B cell (primary cell): ENCODE measurements around the gene NCAPH2. TPM values are rescaled to one million over a fixed set of nuclear protein-coding genes. Genes with fewer than 3 reads are reported as not detected.

Experiments
- ATAC-seq: fragments of 200-7000 bp; cut with Tn5 transposase; one replicate; pipeline ENCODE4 v1.10.0; 2021; ENCODE audit warnings: low read depth, mild to moderate bottlenecking, moderate number of reproducible peaks, moderate library complexity
- CTCF ChIA-PET: fragments of 350-600 bp; sonication (Branson Sonifier 250); formaldehyde crosslinking; loops from one replicate; lab custom pipeline; 2021; ENCODE audit warnings: antibody characterized with exemption, inconsistent platforms; lab: Charles Lee
- POLR2A ChIA-PET: fragments of 350-600 bp; sonication (Branson Sonifier 250); formaldehyde crosslinking; loops from one replicate; lab custom pipeline; 2021; ENCODE audit warnings: antibody characterized with exemption; lab: Charles Lee
- DNase-seq: peaks from one replicate; pipeline ENCODE4 v3.0.0; 2013
- H2AFZ ChIP-seq: 2 replicates; pipeline ENCODE4 v1.6.1; 2012; ENCODE audit warnings: mild to moderate bottlenecking, low read depth, low read length; ENCODE audit not compliant: insufficient read depth, poor library complexity, severe bottlenecking
- H3K27ac ChIP-seq, 2 donors: 1 replicate in 1 of 2; 2 replicates in 1 of 2; pipeline ENCODE4 v1.5.1; 2012 to 2013; ENCODE audit warnings: low read length in 2 of 2, mild to moderate bottlenecking in 2 of 2, moderate library complexity in 1 of 2
- H3K27me3 ChIP-seq, 4 experiments: fragments of 200-600 bp in 1 of 4; sonication (generic) in 1 of 4; replicated peaks in 1 of 4; 1 replicate in 2 of 4; 2 replicates in 2 of 4; pipeline versions ENCODE4 v1.6.1 to v1.7.0; 2013 to 2016; ENCODE audit warnings: low read length in 3 of 4, mild to moderate bottlenecking in 2 of 4, mixed read lengths in 1 of 4, moderate library complexity in 1 of 4; ENCODE audit not compliant: insufficient read depth in 4 of 4, control insufficient read depth in 3 of 4; ENCODE audit errors: control extremely low read depth in 1 of 4
- H3K36me3 ChIP-seq, 2 experiments: replicated peaks in 1 of 2; 1 replicate in 1 of 2; 2 replicates in 1 of 2; pipeline versions ENCODE4 v1.6.1 to v1.7.1; 2013; ENCODE audit warnings: low read length in 1 of 2; ENCODE audit not compliant: insufficient read depth in 2 of 2, control insufficient read depth in 1 of 2; ENCODE audit errors: control extremely low read depth in 1 of 2, extremely low read depth in 1 of 2
- H3K4me1 ChIP-seq, 2 donors: fragments of 200-600 bp in 1 of 2; sonication (generic) in 1 of 2; 1 replicate in 1 of 2; 2 replicates in 1 of 2; pipeline versions ENCODE4 v1.5.1 to v1.6.1; 2013 to 2017; ENCODE audit warnings: low read length in 2 of 2; ENCODE audit not compliant: control insufficient read depth in 2 of 2, insufficient read depth in 2 of 2
- H3K4me2 ChIP-seq: replicated peaks from 2 replicates; pipeline ENCODE3; 2012; ENCODE audit warnings: mild to moderate bottlenecking, low read depth, low read length; ENCODE audit not compliant: poor library complexity, severe bottlenecking
- H3K4me3 ChIP-seq, 5 experiments: fragments of 200-600 bp in 1 of 5; sonication (generic) in 1 of 5; 1 replicate in 3 of 5; 2 replicates in 2 of 5; pipeline versions ENCODE4 v1.5.1 to v1.7.0; 2011 to 2016; ENCODE audit warnings: low read length in 4 of 5, mild to moderate bottlenecking in 4 of 5, low read depth in 2 of 5, control low read depth in 1 of 5, moderate library complexity in 1 of 5; ENCODE audit not compliant: insufficient read depth in 1 of 5; ENCODE audit errors: control extremely low read depth in 1 of 5, extremely low read depth in 1 of 5
- H3K79me2 ChIP-seq: fragments of 200-600 bp; sonication (generic); one replicate; pipeline ENCODE4 v1.6.0; 2016; ENCODE audit warnings: low read length; ENCODE audit not compliant: control insufficient read depth, insufficient read depth
- H3K9ac ChIP-seq: fragments of 200-600 bp; sonication (generic); 2 replicates; pipeline ENCODE4 v1.6.1; 2017; ENCODE audit warnings: mild to moderate bottlenecking, low read length, moderate library complexity
- H3K9me3 ChIP-seq, 3 donors: one replicate each; pipeline versions ENCODE4 v1.6.1 to v1.7.1; 2013; ENCODE audit warnings: low read length in 2 of 3; ENCODE audit not compliant: control insufficient read depth in 2 of 3, insufficient read depth in 1 of 3; ENCODE audit errors: control extremely low read depth in 1 of 3
- H4K20me1 ChIP-seq: 2 replicates; pipeline ENCODE4 v1.6.0; 2012; ENCODE audit warnings: mild to moderate bottlenecking, low read length; ENCODE audit not compliant: insufficient read depth, control insufficient read depth, poor library complexity, severe bottlenecking
- H3K27ac Mint-ChIP-seq: one replicate; pipeline ENCODE4 v1.8.0; 2021; ENCODE audit warnings: mixed read lengths
- H3K27me3 Mint-ChIP-seq: one replicate; pipeline ENCODE4 v1.8.0; 2021; ENCODE audit warnings: mixed read lengths
- H3K4me1 Mint-ChIP-seq: one replicate; pipeline ENCODE4 v1.8.0; 2021; ENCODE audit warnings: mixed read lengths
- H3K4me3 Mint-ChIP-seq: one replicate; pipeline ENCODE4 v1.8.0; 2021; ENCODE audit warnings: mixed read lengths
- H3K9me3 Mint-ChIP-seq: one replicate; pipeline ENCODE4 v1.8.0; 2022; ENCODE audit warnings: mixed read lengths; ENCODE audit not compliant: insufficient read depth
- EZH2 ChIP-seq: IDR thresholded peaks from 2 replicates; pipeline ENCODE4 v1.6.1; 2012; ENCODE audit warnings: borderline replicate concordance, low read depth, mild to moderate bottlenecking, moderate library complexity, low read length; ENCODE audit not compliant: insufficient read depth, poor library complexity, severe bottlenecking
- WGBS: methylation state at CpG from one replicate; pipeline ENCODE4 v1.1.5; 2013; ENCODE audit warnings: missing lambda C conversion rate; ENCODE audit not compliant: insufficient coverage; 5-methylcytosine and 5-hydroxymethylcytosine counted together
- intact Hi-C: fragments of 100-400 bp; cut with micrococcal nuclease; formaldehyde crosslinking; loops from one replicate; pipeline ENCODE4 v1.10.0; 2022
- polyA plus RNA-seq: library from polyadenylated mRNA; depleted of rRNA; stranded (reverse); fragments of >200 nt; gene quantifications from 2 replicates; pipeline ENCODE4 v1.2.3, GENCODE V29; 2012
- total RNA-seq, 2 donors: library from RNA; stranded (reverse); fragments of 120-200 nt in 1 of 2; gene quantifications; 1 replicate in 1 of 2; 2 replicates in 1 of 2; pipeline versions ENCODE4 v1.2.3 to v1.2.4, GENCODE V29; 2013 to 2022
- TF ChIP-seq, protein P1 (sequence below): fragments of 200-600 bp; IDR thresholded peaks from one replicate; pipeline ENCODE4 v1.8.0; 2022; ENCODE audit warnings: antibody characterized with exemption, mild to moderate bottlenecking

NCAPH2 gene
- total and polyA plus RNA-seq, 2 donors (not counting 1 experiment from before 2014, with no cell fraction given), result 47.1 to 76.9 TPM

DNA sequence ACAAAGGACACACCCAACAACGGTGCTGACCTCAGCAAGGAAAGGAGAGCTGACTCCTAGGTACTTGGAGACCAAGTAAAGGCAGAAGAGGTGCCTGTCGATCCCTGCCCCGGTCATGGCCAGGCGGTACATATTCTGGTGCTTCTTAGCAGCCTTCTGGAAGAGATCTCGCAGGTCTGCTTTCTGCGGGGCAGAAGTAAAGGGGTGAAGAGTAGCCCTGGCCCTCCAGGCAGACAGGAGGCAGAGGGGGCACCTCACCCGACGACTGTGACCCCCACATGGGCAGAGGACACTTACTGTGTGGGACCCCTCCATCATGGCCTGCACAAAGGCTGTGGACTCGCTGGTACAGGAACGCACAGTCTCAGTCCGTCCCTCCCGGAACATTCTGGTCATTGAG, 62.8 kb downstream of the NCAPH2 start:
- TF ChIP-seq, protein P1, sequence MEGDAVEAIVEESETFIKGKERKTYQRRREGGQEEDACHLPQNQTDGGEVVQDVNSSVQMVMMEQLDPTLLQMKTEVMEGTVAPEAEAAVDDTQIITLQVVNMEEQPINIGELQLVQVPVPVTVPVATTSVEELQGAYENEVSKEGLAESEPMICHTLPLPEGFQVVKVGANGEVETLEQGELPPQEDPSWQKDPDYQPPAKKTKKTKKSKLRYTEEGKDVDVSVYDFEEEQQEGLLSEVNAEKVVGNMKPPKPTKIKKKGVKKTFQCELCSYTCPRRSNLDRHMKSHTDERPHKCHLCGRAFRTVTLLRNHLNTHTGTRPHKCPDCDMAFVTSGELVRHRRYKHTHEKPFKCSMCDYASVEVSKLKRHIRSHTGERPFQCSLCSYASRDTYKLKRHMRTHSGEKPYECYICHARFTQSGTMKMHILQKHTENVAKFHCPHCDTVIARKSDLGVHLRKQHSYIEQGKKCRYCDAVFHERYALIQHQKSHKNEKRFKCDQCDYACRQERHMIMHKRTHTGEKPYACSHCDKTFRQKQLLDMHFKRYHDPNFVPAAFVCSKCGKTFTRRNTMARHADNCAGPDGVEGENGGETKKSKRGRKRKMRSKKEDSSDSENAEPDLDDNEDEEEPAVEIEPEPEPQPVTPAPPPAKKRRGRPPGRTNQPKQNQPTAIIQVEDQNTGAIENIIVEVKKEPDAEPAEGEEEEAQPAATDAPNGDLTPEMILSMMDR, result no peak
- TF ChIP-seq EZH2, result no peak
- H3K27ac ChIP-seq, result no peak overlapping the region
- no peaks in the 10 kb centered on the region for H4K20me1 ChIP-seq
- no peaks in the 10 kb centered on the region for H3K79me2 ChIP-seq
- ChIA-PET CTCF (no interaction called here), POLR2A (no interaction called here)
- no peak overlapping the region for H2AFZ ChIP-seq
- no peaks in the 10 kb centered on the region for H3K27me3 ChIP-seq
- peaks cover 0 to 11% of the 10 kb centered on the region in 2 donors for H3K4me1 ChIP-seq
- no peak overlapping the region for H3K4me2 ChIP-seq
- Mint-ChIP-seq H3K9me3 (no peaks in the 10 kb centered on the region), H3K27me3 (no peaks in the 10 kb centered on the region), H3K4me1 (peaks cover 14% of the 10 kb centered on the region), H3K4me3 (no peak overlapping the region), H3K27ac (no peak overlapping the region)
- intact Hi-C loops, result no loop called here
- DNase-seq, result no peak
- no peaks in the 10 kb centered on the region for H3K9me3 ChIP-seq
- no peak for ATAC-seq
- H3K9ac ChIP-seq, result no peak overlapping the region
- H3K36me3 ChIP-seq, result peaks cover 0 to 23% of the 10 kb centered on the region in 2 experiments
- no peak overlapping the region for H3K4me3 ChIP-seq
- 97% methylated on average over 11 of the region's 12 CpGs for WGBS

DNA sequence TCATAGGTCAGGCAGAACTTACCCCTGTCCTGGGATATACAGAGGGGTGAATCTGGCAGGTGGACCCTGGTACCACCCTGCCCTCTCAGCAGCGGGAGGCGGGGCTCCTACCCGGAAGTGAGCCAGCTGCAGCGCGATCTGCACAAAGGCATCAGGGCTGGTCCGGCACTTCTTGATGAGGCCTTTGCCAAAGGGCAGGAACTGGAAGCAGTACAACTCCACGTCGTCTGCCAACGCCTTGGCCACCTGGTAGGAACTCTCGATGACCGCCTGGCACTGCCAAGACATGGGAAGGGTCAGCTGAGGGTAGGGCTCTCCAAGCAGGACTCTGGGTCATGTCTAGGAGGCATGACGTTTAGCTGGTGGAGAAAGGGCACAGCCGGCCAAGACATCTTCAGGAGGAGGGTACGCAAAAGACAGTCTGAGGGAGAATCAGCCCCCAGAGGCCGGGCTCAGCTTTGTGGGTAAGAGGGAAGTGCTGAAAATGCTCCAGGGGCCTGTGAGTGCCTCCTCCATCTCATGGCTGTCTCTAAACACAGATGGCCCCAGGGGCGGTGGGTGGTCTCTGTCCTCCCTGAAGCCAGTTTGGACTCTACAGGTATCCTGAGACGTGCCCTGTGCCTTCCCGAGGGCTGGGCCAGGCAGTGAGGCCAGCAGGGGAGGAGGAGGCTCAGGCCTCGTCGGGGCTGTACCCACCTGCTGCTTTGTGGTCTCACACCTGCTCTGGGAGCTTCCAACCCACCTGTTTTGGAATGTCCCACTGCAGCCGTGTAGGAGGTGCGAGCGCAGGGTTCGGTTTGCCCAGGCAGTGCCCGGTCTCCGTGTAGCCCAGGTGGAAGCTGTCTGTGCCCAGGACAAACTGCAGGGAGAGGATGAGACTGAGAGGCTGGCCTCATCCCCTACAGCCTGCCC, 63.5 kb downstream of the NCAPH2 start:
- Histone ChIP-seq H3K9me3 (no peaks in the 10 kb centered on the region), H3K9ac (no peak overlapping the region), H3K79me2 (no peaks in the 10 kb centered on the region), H3K4me1 (peaks cover 0 to 11% of the 10 kb centered on the region in 2 donors), H3K27ac (no peak overlapping the region), H3K27me3 (no peaks in the 10 kb centered on the region), H4K20me1 (no peaks in the 10 kb centered on the region), H3K36me3 (peaks cover 0 to 23% of the 10 kb centered on the region in 2 experiments), H3K4me3 (no peak overlapping the region), H2AFZ (no peak overlapping the region), H3K4me2 (no peak overlapping the region)
- no peak for ATAC-seq
- WGBS, result 91% methylated on average over 26 of the region's 26 CpGs
- no peaks in the 10 kb centered on the region for H3K9me3 Mint-ChIP-seq
- TF ChIP-seq EZH2, result no peak
- TF ChIP-seq, protein P1, result no peak
- H3K27me3 Mint-ChIP-seq, result no peaks in the 10 kb centered on the region
- H3K4me3 Mint-ChIP-seq, result no peak overlapping the region
- CTCF ChIA-PET, result no interaction called here
- H3K27ac Mint-ChIP-seq, result no peak overlapping the region
- DNase-seq, result no peak
- intact Hi-C loops, result no loop called here
- peaks cover 14% of the 10 kb centered on the region for H3K4me1 Mint-ChIP-seq
- POLR2A ChIA-PET, result no interaction called here
